Measurements from ENCODE around the gene SRPK2.

DNA sequence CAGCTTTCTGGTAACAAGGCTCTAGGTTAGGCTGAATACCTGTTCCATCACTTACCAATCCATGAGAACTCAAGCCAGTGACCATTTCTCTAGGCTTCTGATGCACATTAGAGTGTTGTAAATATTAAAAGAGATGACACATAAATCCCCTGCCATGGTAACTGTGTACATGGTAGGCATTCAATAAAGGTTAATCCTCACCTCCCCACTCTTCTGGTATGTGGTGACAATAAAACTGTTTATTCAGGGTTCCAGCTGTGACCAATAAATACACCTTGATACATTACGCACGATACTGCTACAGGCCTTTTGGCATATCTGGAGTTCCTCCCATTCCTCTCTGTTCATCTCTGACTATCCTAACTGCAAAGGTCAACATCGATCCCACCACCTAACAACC, 171.9 kb downstream of the SRPK2 start:
- TF ChIP-seq, protein P1, sequence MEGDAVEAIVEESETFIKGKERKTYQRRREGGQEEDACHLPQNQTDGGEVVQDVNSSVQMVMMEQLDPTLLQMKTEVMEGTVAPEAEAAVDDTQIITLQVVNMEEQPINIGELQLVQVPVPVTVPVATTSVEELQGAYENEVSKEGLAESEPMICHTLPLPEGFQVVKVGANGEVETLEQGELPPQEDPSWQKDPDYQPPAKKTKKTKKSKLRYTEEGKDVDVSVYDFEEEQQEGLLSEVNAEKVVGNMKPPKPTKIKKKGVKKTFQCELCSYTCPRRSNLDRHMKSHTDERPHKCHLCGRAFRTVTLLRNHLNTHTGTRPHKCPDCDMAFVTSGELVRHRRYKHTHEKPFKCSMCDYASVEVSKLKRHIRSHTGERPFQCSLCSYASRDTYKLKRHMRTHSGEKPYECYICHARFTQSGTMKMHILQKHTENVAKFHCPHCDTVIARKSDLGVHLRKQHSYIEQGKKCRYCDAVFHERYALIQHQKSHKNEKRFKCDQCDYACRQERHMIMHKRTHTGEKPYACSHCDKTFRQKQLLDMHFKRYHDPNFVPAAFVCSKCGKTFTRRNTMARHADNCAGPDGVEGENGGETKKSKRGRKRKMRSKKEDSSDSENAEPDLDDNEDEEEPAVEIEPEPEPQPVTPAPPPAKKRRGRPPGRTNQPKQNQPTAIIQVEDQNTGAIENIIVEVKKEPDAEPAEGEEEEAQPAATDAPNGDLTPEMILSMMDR (IDR thresholded peaks at IDR 0.05): no peak
- TF ChIP-seq CREM (CRISPR knock-in tag; IDR thresholded peaks at IDR 0.05) (no peak), ESRRA (CRISPR knock-in tag; IDR thresholded peaks at IDR 0.05; ENCODE audit: borderline replicate concordance) (no peak)
- TF ChIP-seq, protein P2, sequence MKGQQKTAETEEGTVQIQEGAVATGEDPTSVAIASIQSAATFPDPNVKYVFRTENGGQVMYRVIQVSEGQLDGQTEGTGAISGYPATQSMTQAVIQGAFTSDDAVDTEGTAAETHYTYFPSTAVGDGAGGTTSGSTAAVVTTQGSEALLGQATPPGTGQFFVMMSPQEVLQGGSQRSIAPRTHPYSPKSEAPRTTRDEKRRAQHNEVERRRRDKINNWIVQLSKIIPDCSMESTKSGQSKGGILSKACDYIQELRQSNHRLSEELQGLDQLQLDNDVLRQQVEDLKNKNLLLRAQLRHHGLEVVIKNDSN (CRISPR knock-in tag; IDR thresholded peaks at IDR 0.05): no peak
